Embryonic facial prominence (tissue), 1 donor: ENCODE results near the gene TCFL5.

Experiments
- DNase-seq: peaks from one replicate; pipeline ENCODE4 v3.0.0-alpha.2; 2016; ENCODE audit errors: extremely low spot score

The TCFL5 gene

DNA sequence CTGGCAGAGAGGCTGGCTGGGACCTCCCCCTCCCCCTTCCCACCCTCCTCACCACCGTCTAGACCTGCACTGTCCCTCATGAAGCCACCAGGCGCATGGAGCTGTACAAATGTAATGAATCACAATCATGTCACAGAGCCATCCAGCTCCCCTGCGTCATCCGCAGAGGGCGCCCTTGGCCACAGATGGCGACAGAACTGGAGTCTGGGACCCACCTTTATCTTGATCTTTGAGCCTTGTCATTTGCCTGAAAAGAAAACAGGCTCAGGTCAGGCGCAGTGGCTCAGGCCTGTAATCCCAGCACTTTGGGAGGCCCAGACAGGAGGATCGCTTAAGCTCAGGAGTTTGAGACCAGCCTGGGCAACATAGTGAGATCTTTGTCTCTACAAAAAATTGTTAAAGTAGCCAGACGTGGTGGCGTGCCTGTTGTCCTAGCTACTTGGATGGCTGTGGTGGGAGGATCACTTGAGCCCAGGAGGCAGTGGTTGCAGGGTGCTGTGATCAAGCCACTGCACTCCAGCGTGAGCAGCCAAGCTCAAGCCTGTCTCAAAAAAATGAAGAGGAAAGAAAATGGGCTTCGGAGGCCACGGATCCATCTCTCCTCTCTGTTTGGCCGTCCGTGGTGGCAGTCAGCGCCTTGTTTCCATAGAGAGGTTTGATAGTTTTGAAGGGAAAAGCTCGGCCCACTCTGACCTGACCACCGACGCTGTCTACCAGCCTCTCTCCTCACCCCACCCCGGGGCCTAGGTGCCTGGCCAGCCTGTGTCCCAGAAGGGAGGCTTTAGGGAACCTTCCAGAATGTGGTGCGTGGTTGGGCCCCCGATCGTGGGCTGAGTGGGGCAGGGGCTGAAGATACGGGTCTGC is 38.6 kb downstream of the TCFL5 start:
- no peak for DNase-seq

DNA sequence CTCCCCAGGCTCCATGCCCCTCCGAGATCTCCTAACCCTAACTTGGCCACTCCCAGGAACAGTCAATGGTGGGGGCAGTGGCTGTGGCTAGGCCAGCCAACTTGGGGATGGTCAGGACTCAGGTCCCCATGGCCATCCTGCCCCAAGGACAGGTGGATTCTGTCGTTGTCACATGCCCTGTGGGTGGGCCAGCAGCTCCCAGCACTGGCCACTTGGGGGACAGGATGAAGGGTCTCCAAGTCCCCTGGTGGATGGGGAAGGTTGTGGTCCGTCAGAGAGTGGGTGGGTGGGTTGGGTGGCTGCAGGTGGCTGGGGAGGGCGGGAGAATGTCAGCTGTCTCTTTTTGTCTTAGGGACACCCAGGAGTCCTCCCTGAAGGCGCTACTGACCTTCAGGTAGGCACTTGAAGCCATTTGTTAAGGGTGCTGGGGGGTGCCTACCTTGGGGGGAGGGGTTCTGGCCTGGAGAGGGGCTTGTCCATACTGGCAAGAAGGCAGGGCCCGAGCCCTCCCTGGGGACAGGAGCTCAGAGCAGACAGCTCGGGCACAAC is 39.3 kb downstream of the TCFL5 start:
- no peak for DNase-seq

DNA sequence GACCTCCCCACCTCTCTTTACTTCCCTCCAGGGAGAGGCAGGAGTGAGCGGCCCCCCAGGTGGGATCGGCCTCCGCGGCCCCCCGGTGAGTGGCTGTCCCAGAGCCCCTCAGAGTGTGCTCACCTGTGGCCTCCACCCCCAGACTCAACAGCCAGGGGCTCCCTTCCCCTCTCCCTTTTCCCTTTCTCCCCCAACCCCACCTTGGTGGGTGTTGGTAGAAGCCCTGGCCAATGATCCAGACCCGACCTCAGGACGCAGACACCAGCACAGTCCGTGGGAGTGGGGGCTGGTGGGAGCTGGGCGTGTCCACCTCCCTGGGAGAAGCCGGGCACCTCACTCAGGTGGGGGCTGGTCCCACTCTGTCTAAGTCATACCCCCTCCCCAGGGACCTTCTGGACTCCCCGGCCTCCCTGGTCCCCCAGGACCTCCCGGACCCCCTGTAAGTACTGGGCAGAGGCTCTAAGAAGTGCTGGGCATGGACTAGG is 39.9 kb downstream of the TCFL5 start:
- no peak for DNase-seq

DNA sequence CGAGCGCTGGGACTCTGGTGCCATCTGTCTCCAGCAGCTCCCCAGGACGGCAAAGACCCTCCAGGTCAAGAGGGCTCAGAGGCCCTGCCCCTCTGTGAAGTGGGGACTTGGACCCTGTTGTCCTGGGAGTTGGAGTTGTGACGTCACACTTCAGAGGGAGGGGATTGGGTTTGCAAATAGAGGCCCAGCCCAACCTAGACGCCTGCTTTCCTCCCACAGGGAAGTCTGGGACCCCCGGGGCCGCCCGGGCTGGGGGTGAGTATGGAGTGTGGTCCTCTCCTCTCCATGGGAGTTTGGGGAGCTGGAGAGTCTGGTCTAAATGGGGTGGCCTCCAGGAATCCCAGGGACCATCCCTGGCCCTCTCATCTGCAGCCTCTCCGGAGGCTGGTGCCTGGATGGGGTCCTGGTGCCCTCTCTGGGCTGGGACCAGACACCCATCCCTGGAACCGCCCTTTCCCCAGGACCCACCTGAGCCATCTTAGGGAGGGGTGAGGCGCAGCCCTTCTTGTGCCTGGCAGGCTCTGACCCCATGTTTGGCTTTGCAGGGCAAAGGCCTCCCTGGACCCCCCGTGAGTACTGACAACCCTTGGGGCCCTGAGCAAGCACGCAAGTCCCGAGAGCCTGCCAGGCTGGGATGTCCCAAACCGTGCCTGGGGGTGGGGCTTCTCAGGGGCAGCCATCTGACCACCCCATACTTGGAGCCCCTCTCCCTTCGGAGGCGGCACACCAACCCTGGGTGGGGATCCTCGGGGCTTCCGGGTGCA is 40.5 kb downstream of the TCFL5 start:
- DNase-seq: no peak

DNA sequence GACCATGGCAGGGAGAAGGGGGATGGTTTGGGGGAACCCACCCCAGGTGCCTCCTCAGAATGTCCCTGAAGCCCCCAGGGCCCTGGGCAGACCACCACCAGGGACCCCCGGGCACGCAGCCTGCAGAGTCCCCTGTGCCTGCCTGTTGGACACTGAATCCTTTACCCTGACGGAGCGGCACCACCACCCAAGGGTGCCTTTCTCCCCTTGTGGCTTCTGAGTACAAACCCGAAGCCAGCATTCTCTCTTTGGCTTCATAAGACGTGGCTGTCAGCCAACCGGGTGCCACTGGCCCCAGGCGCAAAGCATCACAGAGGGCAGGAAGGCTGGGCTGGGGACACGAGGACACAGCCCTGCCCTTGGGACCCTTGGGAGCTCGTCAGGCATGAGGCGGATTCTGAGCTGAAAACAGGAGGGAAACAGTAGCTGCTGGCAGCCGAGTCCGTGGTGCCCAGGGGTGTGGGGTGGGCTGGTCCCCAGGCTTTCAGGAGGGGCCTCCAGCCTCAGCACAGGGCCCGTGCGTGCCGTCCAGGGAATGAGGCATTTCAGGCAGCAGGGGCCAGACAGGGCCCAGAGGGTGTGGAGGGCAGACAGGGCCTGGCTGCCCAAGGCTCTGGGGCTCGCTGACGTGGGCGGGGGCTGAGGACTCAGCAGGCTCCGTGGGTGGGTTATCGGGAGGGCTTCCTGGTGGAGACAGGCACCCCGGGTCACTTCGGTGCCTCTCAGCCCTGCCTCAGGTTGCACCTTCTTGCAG is 41.2 kb downstream of the TCFL5 start:
- no peak for DNase-seq

DNA sequence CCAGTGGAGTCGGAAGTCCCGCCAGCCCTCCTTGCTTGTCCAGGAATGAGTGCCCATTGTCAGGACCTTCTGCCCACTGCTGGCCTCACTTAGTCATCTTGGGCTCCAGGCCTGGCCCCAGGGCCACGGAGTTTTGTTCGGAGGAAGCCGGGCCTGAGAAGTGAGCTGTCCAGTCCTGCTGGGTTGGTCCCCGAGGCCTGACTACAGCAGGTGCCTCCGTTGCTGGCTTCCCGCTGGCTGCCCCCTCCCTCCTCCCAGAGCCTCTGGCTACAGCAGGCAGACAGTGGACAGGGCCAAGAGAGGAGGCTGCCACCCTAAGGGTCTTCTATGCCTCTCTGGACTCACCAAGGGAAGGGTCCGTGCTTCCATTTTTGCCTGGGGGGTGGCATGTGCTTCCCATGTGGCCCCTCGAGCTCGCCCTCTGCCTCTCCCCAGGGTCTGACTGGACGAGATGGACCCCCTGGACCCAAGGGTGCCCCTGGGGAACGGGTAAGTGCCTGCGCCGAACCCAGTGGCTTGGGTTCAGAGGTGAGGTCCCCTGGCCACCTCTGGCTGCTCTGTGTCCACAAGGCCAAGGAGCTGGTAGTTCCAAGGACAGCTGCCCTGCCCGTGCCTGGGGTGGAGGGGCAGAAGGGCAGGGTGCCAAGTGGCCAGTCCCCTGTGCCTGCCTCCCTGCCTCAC is 42.0 kb downstream of the TCFL5 start:
- DNase-seq: no peak

DNA sequence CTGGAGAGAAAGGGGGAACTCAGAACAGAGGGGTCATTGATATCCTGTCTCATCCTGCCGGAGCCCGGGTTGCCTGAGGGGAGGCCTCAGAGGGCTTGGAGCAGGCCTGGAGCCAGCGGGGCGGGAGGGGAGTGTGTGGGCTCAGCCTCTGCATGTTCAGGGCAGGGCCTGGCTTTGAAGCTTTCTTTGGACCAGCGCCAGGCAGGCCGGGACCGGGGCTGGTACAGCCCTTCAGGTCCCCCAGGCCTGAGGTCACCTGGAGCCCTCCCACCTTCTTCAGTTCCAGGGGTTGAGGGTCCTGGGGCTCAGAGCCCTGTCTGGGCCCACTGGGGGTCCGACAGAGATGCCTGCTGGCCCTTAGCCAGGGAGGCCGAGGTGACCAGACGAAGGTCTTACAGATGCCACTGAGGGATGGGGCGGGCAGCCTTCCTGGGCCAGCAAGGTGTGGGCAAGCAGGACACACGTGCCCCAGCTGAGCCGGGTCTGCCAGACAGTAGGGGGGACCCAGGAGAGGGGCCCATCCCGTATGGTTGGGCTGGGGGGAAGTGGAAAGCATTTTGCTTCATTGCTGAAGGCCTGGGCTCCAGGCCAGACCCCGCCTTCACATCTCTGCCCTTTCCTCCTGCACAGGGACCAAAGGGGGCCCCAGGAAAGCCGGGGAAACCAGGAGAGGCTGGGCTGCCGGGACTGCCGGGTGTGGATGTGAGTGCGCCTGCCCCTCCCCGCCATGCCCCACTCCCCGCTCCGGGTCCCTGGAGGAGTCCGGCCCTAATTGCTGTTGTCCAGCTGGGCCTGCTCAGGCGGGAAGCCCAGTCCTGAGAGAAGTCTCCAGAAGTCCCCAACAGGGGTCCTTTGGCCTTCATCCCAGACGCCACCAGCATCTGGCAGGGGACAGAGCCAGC is 42.8 kb downstream of the TCFL5 start:
- DNase-seq: no peak

DNA sequence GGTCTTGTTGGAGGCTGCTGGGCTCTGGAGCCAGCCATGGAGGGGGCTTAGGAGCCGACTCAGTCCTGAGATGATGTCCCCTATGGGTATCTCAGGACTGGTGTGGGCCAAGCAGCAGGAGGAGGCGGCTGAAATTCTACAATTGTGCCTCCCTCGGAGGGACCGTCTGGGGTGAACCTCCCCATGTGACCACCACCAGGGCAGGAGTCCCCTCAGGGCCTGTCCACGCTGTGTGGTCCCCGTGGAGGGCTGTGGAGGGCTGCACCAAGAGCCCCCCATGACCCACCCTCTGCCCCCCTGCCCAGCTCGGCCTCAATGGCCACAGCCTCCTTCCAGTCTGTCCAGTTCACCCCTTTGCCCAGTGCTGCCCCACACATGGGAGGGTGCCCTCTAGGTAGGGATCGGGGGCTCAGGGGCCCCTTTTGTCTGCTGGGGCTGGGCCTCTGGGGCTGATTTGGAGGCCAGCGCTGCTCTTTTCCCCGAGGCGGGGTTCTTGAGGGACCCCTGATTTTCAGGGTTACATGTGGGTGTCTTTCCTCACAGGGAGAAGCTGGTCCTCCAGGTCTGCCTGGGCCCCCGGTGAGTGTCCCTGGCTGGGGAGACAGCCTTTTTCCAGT is 43.5 kb downstream of the TCFL5 start:
- DNase-seq: no peak

DNA sequence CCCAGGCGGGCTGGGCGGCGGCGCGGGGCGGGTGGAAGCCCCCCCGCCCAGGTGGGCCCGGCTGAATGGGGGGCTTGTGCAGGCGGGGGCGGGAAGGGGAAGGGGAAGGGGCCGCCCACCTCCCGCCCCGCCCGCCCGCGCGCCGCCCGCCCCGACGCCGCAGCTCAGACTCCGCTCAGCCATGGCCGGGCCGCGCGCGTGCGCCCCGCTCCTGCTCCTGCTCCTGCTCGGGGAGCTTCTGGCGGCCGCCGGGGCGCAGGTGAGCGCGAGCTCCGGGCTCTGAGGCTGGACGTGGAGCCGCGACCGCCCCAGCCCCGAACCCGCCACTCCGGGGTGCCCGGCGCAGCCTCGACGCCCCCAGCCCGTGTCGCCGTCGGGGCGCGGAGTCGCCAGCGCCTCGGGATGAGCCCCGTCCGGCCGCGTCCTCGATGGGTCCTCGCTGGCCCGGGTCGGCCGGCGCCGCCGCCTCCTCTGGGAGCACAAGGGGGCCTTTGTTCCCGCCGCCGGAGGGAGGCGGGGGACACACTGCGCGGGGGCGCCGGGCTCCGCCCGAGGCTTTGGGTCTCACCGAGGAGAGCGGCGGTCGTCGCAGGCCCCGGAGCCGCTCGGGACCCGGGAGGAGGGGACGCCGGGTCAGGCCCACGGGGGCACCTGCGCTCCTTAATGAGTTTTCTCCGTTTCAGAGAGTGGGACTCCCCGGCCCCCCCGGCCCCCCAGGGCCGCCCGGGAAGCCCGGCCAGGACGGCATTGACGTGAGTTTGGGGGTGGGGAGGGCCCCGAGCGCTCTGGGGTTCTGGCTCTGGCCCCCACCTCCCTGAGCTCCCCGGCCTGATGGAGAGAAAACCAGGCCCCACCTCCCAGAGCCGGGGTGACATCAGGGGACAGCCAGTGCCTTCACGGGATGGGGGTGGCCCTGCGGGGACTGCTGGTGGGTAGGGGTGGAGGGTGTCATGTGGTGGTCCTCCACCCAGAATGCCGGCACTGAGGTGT is 44.4 kb downstream of the TCFL5 start, which contains the start of gene COL9A3:
Gene COL9A3, plus strand, starts transcription at position 167 of the 990 bp plus-strand sequence. Its CDS starts 15 bp downstream, at position 182.
- DNase-seq: no peak

DNA sequence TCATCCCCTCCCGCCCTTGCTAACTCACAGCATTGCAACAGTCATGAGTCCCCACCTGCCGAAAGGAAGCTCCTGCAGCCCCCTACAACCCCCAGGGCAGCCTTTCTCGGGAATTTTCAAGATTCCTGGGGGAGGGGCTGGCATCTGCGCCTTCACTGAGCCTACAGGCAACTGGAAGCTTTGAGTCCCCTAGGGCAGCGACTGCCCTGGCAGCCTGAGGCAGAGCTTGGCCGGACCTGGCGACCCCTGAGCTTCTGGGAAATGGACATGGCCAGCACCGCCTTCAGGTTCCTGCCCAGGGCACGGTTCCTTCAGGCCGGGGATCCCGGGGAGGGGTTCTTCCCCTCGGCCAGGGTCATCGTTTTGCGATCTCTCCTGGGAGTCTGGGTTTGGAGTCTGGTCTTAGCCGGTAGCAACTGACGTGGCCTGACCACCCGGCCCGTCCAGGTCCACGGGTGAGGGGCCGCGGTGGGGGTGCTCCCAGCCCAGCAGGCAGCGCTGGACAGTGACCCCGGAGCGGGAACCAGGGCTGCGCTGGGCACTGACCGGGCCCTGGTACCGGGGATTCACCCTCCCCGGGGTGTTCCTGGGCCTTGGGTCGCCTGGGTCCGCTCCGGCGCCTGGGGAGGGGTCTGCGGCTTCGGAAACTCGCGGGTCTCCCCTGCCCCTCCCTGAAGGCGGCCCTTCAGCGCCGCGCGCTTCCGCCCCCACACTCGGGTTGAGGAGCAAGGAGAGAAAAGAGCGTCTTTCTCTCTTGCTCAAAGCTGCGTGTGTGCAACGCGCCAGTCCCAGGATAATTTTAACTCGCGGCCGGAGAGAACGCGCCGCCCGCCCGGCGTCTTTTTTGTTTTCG is 45.4 kb downstream of the TCFL5 start:
- no peak for DNase-seq

DNA sequence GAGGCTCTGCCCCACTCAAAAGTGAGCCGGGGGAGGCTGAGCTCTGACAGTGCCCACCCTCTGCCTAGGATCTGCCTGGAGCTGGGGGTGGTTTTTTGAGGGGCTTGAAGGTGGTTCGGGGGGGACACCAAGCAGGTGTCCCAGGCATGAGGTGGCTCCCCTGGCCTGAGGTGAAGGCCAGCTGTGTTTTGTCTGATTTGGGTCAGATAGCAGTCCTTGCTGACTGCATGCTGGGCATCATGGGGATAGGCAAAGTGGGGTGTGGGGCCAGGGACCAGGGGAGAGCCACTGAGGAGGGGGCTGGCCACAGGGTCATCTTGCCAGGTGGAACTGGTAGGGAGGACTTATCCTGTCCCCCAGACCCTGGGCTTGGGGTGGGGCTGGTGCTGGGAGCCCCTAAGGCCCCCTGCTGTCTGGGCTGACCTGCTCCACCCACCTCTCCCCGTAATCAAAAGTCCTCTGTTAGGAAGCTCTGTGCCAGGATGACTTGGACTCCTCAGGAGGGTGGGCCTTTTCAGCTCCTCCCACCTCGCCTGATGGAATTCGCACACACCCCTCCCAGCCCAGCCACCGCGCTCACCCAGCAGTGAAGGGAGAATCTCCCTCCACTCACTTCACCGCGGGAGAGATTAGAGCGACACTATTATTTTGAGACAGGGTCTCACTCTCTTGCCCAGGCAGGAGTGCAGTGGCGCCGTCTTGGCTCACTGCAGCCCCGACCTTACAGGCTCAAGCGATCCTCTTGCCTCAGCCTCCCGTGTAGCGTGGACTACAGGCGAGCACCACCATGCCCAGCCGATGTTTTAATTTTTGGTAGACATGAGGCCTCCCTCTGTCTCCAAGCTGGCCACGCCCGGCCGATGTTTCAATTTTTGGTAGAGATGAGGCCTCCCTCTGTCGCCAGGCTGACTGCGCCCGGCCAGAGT is 46.3 kb downstream of the TCFL5 start:
- no peak for DNase-seq

DNA sequence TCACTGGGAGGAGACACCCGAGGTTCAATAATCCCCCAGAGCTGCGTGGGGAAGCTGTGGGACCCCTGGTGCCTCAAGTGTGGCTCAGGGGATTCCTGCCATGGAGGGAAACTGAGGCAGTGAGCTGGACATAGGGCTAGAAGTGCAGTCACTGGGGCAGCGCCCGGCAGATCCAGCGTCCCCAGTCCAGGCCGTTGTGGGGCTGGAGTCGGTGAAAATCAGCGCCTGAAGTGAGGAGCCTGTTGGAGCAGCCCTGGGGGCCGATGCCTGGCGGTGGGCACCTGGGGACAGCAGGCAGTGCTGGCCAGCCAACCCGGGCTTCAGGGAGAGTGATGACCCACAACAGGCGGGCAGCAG is 46.9 kb downstream of the TCFL5 start:
- no peak for DNase-seq

DNA sequence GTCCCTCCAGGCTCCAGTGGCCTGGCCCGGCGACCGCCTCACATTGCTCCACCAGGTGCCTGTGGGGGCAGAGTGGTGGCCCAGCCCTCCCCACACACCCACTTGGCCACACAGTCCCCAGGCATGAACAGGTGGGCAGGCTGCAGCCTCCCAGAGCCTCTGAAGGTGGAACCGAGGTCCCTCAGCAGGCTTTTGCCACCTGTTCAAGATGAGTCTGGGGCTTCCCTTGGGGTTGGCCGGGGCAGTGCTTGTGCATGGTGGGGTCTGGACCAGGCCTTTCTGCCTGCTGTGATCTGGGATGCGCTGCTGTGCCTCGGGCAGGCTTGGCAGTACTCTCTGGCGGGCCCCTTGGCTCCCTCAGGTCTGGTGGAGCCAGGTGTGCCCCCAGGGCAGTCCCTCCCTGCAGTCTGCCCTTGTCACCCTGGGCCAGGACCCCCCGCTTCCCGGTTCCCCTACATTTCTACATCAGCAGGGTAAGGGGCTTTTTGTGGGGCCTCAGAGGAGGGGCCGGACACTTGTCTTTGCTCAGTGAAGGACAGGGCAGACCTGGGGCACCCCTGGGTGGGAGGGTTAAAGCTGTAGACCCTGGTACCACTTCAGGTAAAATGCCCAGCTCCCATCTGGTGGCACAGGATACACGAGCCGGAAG is 47.4 kb downstream of the TCFL5 start:
- no peak for DNase-seq

DNA sequence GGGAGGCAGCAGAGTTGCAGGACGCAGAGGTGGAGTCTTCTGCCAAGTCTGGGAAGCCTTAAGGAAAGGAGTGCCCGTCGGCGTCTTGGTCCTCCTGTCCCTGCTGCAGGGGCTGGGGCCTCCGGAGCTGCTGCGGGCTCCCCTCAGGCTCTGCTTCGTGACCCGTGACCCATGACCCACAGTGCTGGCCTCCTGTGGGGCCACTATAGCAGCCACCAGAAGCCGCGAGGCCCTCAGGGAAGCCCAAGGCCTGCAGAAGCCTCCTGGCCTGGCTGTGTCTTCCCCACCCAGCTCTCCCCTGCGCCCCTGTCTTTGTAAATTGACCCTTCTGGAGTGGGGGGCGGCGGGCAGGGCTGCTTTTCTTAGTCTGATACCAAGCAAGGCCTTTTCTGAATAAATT is 48.0 kb downstream of the TCFL5 start:
- no peak for DNase-seq

DNA sequence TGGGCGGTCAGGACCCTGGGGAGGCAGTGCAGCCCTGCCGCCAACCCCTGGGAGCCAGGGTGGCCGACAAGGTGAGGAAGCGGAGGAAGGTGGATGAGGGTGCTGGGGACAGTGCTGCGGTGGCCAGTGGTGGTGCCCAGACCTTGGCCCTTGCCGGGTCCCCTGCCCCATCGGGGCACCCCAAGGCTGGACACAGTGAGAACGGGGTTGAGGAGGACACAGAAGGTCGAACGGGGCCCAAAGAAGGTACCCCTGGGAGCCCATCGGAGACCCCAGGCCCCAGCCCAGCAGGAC is 48.8 kb downstream of the TCFL5 start:
- DNase-seq: no peak
